ENCODE measurements around the gene ASF1B.
A peak's percentile ranks its signal among the peaks of the same experiment; 100 is the strongest.

The ASF1B gene

DNA sequence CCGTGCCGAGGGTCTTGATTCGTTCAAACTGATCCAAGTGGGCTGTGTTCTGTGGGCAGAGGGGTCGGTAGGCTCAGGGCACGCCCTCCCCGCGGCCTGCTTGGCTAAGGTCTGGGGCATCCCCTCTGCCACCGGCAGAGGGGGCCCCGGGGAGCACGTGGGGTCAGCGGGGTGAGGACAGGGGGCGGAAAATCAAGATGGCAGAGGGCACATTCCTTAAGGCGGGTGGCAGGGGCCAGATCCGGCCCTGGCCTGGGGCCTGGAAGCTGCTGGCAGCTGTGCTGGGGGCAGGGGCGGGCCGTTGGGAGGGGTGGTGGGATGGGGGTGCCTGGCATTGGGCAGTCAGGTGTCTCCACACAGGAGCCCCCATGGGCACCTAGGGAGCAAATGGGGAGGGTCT is 29.5 kb downstream of the ASF1B start:
- no peak for DNase-seq

DNA sequence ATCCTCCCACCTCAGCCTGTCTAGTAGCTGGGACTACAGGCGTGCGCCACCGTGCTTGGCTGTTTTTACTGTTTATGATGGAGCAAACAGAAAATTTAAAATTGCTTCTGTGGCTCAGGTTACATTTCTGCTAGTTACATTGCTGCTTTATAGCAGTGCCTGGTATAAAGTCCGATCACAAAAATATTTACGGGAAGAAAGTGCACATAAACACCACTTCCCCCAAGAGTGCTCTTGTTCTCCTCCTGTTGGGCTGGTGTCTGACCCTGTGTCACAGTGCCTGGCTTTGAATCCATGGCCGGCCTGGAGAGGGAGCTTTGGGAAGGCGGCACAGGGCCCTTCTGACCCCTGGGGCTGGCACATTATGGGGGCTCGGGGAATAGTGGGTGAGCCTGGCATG is 30.7 kb downstream of the ASF1B start:
- no peak for DNase-seq

DNA sequence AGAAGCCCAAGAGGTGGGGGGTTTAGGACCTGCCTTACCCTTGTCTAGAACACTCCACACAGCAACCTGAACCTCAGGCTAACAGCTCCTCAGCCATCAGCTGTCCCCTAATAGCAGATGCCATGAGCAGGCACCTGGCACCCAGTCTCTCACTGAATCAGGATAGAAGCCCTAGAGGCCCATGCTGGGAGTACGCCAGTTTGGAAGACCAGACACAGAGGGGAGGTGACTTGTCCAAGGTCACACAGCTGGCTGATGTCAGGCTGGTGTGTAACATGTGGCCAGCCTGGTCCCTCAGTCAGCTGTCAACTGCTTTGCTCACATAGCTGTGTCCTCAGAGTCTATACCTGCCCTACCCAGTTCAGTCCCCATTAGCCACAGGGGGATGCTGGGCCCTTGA is 33.1 kb downstream of the ASF1B start:
- no peak for DNase-seq

DNA sequence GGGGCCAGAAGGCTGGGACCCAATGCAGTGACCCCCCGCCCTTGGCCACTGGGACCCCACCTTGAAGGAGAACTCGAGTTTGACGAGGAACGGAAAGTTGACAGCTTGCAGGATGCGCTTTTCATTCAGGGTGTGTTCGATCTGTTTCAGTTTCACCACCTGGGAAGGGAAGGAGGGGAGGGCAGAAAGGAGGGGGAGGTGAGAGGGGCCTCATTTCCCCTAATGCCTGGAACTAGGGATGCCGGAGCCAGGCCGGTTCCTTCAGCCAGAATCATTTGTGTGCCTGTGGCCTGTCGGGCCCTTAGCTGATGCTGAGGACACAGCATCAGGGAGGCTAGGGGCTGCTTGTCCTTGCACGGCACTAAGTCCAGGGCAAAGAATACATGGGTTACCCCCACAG is 33.6 kb downstream of the ASF1B start:
- no peak for DNase-seq

DNA sequence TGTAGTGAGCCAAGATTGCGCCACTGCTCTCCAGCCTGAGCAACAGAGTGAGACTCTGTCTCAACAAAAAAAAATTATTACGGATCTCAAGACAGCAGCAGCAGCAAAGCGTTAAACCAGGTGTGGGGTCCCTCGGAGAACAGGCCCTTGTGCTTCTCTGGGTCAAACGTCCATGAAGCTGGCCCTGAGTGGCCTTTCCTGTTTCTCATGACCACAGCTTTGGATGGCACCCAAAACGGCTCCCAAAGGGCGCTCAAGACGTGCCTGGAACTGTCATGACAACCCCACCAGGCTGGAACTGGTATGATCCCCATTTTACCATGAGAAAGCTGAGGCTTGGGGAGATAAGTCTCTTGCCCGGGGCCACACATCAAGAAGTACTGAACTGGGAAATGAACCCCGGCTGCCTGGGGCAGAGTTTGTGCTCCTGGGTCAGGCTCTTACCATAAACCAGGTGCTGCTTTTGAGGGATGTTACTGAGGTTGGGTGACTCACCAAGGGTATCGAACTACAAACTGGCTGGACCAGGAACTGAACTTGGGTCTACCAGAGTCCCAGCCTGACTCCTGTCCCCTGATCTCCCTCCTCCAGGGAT is 34.2 kb downstream of the ASF1B start:
- DNase-seq: no peak

DNA sequence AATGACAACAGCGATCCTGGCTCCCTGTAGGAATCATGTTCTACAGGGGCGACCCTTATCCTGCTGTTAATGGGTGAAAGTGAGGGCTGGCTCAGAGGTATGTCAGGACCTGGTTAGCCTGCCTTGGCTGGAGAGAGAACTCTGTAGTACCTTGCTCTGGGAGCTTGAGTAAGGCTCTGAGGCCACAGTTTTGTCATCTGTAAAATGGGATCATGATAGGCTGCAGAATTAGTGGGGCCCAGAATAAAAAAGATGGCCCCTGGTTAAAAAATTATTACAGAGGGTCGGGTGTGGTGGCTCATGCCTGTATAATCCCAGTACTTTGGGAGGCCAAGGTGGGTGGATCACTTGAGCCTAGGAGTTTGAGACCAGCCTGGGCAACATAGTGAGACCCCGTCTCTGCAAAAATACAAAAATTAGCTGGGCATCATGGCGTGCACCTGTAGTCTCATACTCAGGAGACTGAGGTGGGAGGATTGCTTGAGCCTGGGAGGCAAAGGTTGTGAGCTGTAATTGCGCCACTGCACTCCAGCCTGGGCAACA is 35.3 kb downstream of the ASF1B start:
- DNase-seq: no peak

DNA sequence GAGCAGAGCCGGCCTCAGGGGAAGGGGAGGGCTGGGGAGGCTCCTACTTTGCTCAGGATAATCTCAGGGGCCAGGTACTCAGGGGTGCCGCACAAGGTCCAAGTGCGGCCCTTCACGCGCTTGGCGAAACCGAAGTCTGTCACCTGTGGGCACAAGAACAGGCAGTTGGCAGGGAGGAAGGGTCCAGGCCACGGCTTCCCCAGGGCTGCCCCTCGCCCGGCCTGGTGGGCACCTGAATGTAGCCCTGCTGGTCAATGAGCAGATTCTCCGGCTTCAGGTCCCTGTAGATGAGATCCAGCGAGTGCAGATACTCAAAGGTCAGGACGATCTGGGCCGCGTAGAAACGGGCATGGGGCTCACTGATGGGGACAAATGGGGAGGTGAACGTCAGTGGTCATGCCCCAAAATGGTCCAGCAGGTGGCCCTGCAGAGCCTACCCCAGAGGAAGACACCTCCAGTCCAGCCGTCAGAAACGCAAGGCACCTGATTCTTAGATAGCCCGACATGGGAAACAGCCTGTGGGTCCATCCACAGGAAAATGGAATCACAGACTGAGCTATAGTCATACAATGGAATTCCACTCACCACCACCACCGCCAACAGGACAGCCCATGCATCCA is 38.7 kb downstream of the ASF1B start:
- no peak for DNase-seq

DNA sequence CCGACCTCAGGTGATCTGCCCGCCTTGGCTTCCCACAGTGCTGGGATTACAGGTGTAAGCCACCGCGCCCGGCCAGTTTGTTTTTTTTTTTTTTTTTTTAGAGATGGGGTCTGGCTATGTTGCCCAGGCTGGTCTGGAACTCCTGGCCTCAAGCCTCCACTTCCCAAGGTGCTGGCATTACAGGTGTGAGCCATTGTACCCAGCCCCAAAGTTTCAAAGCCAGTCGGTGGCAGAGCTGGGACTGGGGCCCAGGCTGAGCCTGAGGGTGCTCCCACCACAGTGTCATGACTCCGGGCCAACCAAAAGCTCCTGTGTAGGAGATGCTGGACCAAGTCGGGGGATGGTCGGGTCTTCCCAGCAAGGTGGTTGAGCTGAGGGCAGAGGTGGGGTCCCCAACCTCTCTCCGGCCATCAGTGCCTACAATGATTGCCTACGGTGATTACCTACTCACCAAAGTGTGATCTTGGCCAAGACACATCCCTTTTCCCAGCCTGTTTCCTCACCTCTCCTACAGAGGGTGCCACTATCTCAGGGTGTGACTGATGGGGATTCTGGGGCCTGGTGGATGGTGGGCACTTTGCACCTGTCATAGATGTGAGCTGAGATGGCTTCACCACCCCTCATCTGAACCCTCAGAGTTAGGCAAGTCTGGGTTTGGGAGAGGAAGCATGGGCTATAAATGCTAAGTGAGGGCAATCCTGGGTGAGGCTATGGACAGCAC is 40.0 kb downstream of the ASF1B start:
- no peak for DNase-seq

DNA sequence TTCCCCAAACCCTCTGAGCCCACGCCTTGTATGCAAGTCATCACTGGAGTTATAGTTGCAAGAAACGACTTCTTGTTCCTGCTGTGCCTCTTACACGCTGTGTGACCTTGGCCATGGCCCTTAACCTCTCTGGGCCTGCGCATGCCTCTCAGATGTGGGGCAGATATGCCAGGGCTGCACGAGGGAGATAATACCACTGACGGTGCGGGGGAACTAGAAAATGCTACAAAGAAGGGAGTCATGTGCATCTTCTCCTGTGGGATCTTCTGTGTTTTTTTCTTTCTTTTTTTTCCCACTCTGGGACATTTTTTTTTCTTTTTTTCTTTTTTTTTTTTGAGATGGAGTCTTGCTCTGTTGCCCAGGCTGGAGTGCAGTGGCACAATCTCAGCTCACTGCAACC is 41.5 kb downstream of the ASF1B start:
- no peak for DNase-seq

DNA sequence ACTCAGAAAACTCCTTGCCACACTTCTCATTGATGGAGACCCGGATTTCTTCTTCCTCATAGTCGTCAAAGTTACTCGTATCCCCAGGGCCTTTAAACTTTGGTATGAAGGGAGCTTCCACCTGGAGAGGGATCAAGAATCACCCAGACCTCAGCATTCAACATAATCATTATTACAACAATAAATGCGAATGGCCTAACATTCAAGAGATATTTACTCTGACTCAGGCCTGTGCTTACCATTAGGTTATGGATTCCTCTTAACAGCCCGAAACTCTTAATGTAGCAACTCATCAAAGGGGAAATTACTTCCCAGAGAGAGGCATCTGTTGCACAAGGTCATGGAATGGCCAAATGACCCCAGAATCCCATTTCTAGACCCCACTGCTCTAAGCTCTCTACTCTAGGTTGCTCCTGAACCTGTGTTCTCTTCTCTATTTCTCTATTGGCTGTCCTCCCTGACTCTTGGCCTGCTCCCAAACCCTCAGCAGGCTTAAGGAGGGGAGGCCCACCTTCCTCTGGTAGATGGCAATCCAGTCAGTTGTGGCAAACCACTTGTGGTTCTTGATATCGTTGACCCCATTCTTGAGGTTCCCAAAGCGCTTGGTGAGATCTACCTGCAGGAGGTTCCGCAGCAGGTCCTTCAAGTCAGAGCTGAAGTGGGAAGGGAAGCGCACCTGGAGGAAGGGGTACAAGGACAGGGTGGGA is 43.1 kb downstream of the ASF1B start:
- no peak for DNase-seq

DNA sequence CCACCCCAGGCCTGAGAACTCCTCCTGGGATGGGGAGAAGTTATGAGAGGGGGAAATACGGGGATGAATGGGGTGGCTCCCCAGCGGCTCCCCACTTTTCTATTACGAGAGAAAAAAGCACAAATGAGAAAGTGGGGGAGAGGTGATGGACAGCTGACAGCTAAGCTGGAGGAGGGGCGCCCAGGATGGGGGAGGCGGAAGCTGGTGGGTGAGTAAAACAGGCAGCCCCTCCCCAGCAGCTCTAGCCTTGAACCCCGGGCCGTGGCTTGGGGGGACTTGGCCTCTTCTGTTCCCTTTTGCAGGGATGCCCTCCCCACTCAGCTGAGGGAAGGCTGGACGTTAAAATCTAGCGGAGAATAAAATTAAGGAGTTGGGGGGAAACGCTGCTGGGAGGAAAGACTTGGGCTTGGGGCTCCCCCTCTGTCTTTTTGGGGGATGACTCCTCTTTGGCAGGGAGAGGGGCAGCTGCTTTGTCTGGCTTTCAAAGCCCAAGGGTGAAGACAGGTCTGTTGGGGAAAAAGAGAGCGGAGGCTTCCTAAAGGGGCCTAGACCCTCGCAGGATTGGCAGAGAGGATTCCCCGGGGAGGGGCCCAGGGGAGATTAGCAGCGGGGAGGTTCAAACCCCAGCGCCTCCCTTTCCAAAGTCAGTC is 44.5 kb downstream of the ASF1B start:
- DNase-seq: no peak

DNA sequence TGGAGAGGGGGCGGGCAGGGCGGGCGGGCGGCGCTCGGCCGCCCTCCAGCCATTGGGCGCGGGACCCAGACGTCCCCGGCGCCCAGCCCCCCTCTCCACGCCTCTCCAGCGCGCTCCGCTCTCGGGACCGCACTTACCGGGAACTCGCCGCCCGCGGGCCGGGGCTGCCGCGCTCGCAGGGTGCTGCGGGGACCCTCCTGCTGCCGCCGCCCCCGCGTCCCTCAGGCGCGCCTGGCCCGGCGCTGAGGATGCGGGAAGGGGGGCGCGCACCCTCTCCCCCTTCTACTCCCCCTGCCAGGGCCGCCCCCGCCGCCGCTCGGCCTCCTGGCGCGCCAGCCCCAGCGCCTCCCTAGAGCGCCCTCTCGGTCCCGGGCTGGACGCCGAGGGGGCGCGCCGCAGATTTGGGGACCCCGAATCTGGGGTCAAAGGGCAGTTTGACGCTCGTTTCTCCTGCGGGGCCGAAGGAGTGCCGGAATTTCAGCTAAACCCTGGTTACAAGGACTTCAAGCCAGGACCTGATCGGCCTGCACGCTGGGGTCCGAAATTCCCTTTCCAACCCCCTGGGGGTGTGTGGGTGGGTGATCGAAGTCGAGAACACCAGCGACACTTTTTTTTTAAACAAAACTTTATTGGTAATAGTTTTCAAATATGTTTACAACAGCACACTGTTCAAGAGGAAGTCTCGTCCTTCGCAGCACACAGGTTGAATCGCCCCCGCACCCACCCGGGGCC is 45.1 kb downstream of the ASF1B start:
- DNase-seq: peak; percentile 74

DNA sequence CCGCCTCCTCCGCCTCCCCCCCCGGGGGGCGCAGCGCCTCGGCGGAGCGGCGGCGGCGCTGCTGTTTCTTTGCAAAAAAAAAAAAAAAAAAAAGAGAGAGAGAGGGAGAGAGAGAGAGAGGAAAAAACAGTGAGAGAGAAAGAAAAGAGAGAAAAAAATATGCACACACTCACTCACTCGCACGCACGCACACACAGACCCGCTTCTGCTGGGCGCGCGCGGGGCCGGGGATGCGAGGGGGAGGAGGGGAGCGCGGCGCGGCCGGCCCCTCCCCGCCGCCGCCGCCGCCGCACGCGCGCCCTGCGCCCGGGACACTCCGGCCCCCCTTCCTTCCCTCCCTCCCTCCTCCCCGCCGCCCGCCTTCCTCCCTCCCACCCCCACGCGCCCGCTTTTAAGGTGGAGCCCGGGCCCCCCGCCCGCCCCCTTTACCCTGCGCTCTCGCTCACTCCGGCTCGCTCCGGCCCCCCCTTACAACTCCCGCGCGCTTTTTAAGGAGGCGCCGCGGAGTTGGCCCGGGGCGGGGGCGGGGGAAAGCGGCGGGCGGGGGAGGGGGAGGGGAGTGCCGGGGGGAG is 45.8 kb downstream of the ASF1B start, which contains the start of gene SAMD1:
Gene SAMD1 (minus strand): TSS at position 243 of the 572 bp plus-strand sequence.
- peak; percentile 77 for DNase-seq

DNA sequence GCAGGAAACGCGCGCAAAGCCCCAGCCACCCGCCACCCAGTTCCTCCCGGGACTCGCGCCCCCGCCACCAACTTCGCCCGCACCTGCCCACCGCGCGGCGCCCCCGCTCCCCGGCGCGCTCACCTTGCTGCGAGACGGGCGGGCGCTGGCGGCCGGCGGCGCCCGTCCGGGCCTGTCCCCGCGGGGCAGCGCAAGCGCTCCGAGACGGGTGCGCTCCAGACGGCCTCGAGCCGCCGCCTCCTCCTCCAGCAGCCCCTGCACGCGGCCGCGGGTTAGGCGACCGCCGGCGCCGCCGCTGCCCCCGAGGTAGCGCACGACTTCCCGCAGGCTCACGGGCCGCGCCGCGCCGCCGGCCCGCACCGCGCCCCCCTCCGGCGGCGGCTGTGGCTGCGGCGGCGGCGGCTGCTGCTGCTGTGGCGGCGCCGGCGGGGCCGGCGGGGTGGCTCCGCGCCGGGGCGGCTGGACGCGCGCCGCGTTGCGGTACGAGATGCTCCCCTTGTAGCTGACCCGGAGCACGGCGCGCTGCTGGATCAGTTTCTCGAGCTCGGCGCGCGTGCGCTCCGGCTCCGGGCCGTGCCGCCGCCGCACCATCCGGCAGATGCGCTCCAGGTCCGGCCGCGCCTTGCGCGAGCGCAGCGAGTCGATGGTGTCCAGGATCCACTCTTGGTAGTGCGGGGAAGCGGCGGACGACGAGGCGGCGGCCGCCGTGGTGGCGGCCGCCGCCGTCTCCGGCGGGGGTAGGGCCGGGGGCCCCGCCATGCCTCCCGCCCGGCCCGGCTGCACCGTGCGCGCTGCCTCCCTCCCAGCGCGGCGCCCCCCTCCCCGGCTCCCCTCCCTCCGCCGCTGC is 46.5 kb downstream of the ASF1B start:
- DNase-seq: peak; percentile 50

DNA sequence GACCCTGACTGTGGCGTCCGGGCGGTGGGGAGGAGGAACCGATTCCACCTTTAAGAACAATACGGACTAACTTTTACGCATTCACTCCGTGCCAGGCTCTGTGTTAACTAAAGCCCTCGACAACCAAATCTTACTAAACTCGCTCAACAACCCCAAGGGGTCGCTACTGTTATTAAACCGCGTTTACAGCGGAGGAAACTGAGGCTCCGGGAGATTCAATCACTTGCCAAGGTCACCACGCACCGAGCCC is 47.1 kb downstream of the ASF1B start:
- peak; percentile 18 for DNase-seq

DNA sequence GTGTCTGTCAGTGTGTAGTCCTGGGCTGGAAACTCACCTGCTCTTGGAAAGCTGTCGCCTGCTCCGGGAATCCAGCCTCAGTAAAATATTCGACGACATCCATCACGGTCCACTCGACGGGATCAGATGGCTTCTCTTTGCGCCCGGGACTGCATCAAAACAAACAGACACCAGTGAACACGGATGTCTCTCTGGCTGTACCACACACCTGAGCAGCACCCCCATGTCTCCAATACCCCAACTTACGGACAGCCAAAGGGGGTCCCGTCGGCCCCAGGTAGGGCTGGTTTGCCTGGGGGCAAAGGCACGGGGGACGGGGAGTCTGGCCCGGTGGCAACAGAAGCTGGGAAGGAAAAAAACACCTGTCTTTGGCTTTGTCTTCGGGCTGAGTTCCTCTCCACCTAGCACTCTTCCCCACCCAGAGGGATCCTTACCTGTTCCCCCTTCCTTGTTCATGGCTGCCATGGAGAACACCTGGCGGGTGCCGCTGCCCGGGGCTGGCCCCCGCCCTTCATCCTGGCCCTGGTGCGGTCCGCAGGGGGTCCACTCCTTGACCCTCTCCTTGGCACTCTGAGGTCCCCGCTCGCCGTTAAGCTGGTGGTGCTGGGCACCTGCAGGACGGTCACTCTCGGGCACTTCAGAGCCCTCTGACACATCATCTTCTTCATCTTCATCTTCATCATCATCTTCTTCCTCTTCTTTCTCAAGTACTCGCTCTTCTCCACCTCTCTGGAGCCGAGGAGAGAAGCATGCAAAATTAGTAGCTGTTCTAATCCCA is 47.6 kb downstream of the ASF1B start:
- DNase-seq: no peak

DNA sequence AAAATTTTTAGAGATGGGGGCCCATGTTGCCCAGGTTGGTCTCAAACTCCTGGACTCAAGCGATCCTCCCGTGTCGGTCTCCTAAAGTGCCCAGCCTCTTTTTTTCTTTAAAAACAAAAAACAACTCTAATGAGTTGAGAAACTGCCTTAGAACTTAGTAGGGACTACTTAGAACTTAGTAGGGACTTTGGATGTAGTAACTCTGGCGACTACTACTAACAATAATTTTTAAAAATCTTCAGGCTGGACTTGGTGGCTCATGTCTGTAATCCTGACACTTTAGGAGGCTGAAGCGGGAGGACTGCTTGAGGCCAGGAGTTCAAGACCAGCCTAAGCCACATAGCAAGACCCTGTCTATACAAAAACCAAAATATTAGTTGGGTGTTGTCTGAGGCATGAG is 50.3 kb downstream of the ASF1B start:
- DNase-seq: no peak

DNA sequence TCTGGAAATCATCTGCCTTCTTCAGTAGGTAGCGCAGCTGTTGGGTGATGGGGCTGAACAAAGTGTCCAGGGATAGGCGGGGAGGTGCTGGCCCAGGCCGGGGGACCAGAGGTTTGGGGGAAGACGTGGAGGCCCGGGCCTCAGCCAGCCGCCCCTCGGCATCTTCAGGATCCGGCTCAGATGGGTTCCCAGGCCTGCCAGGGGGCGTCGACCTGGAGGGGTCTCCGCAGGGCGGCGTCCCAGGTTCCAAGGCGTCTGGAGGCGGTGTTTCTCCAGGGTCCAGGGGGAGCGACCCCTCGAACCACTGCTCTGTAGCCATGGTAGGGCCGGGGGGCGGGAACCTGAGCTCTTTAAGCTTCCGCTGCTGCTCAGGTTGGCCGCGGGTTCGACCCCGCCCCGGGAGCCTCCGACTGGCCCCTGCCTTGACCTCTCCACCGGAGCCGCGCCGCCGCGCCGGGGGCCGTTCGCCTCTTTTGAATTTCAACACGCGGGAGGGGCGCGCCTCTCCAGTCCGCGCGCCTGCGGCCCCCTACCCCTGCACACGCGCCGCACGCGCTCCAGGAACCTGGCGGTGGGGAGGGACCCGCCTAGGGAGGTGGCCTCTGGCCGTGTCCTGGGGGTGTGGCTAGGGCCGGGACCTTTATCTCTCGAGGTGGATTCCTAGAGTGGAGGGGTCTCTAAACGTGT is 50.9 kb downstream of the ASF1B start, which contains the start of gene C19orf67:
Gene C19orf67 (minus strand): TSS at position 475 of the 687 bp plus-strand sequence. CDS start 156 bp downstream, at position 319.
- DNase-seq: no peak

DNA sequence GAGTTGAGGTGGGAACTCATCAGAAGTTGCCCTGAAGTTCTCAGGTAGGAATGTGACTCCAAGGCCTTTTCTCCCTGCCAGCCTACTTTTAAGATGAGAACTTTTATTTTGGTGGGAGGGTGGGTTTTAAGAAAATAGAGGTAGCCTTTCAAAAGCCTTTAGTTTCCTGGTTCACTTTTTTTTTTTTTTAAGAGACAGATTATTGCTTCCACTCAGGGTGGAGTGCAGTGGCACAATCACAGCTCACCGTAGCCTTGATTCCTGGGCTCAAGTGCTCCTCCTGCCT is 53.8 kb downstream of the ASF1B start:
- no peak for DNase-seq
